Umbilical cord (tissue), 2 donors: ENCODE results near the gene CAMTA1. TPM values are rescaled to one million over a fixed set of nuclear protein-coding genes. Genes with fewer than 3 reads are reported as not detected.
A peak's percentile ranks its signal among the peaks of the same experiment; 100 is the strongest.

Source experiments
- DNase-seq: peaks from one replicate; pipeline ENCODE4 v3.0.0-alpha.2; 2015; ENCODE audit warnings: low spot score
- total RNA-seq: library from RNA; depleted of rRNA; stranded (reverse); fragments of >200 nt; gene quantifications from one replicate; pipeline ENCODE4 v1.2.3, GENCODE V29; 2014; ENCODE audit warnings: low replicate concordance; ENCODE audit not compliant: insufficient read depth

Gene CAMTA1
- total RNA-seq, 1 donor from 2014 or later = 29.6 TPM

GRCh38 chr1:7279769-7280168, 494.5 kb downstream of the CAMTA1 start:
- DNase-seq = no peak

DNA sequence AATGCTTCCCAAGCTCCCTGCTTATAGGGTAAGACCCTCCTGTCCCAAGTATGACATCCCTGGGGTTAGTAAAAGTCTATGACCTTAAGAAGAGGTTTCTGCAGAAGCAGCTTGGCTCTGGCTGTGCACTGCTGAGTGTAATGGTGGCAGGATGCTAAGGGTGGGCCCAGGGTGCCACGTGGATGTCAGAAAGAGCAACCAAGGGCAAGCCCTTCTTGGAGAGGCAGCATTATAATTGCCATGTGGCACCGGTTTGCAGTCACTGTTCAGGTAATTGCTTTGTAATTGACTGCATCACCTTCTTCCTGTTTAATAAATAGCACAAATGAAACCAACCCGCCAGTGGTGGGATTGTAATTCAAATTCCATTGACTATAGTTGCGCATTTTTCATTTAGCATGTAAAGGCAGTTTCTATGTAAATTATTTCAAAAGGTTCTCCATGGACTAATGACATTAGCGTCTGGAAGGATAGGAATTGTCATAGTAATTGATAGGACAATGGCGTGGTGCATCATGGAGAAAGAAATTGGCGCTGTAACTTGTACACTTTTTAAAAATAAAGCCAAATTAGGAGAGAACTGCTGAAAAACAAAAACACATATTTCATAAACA, 495.2 kb downstream of the CAMTA1 start:
- DNase-seq = no peak

DNA sequence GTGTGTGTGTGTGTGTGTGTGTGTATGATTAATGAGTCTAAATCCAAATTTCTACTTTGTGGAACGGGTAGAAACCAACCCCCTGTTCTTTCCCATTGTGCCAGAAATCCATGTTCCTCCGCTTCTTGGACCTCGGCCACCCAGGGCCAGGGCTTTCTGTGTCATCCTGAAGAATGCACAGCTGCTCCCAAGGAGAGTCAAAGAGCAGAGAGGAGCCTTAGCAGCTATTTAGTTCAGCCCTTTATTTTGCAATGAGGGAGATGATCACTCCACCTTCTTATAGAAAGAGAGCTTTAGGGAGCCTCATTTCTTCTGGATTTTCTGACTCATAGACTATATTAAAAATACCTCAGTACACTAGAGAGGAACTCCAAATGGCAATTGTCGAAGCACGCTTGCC, 496.6 kb downstream of the CAMTA1 start:
- DNase-seq = peak; percentile 73

GRCh38 chr1:7284839-7285435, 499.7 kb downstream of the CAMTA1 start:
- no peak for DNase-seq

DNA sequence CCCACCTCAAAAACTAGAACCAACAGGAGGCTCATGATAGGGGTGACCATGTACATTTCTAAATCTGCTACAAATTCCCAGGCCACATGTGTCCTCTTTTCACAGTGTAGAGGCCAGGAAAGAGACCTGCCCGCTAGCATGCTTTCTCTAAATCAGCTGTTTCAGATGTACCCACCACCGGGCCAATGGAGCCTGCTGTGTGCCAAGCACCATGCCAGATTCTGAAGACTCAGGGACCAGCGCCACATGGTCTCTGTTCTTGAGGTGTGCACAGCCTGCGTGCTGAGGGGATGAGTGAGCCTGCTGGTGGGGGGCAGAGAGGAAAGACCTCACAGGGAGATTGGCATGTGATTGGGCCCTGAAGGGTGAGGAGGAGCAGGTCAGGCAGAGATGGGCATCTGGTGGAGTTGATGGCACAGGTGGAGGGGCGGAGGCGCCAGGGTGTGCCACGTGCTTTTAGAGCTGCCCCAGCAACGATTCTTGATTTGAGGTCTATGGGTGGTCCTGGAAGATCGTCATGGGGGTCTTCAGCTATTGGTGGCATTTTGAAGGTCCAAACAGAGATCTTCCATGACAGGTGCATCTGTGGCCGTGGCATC, 500.7 kb downstream of the CAMTA1 start:
- DNase-seq = no peak

DNA sequence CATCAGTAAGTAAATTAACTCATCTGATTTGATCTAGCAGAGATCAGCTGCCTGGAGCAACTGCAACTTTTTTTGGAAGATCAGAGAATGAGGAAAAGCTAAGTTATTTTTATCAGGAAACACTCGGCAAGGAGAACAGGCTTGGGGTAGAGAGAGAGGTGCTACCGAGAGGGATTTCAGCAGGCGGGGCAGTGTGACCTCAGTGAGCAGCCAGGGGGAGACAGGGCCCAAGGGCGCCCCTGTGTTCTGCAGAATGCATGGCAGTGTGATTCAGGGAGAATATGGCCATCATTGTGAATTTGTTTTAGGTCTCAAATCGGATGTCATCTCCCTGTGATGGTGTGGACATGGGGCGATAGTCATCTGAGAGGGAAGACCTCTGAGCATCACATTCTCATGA, 501.8 kb downstream of the CAMTA1 start:
- DNase-seq = no peak

- DNase-seq = no peak
Measured at GRCh38 chr1:7288992-7289391, 503.7 kb downstream of the CAMTA1 start.

DNA sequence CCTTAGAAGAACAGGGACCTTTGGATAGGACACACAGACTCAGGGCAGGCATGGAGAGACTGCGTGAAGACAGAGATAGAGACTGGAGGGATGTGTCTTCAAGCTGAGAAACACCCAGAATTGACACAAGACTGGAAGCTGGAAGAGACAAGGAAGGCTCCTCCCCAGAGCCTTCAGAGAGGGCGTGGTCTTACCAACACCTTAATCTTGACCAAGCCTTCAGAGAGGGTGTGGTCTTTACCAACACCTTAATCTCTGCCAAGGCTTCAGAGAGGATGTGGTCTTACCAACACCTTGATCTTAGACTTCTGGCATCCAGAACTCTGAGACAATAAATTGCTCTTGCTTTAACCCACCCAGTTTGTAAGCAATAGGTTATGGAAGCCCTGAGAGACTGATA, 504.4 kb downstream of the CAMTA1 start:
- no peak for DNase-seq

DNA sequence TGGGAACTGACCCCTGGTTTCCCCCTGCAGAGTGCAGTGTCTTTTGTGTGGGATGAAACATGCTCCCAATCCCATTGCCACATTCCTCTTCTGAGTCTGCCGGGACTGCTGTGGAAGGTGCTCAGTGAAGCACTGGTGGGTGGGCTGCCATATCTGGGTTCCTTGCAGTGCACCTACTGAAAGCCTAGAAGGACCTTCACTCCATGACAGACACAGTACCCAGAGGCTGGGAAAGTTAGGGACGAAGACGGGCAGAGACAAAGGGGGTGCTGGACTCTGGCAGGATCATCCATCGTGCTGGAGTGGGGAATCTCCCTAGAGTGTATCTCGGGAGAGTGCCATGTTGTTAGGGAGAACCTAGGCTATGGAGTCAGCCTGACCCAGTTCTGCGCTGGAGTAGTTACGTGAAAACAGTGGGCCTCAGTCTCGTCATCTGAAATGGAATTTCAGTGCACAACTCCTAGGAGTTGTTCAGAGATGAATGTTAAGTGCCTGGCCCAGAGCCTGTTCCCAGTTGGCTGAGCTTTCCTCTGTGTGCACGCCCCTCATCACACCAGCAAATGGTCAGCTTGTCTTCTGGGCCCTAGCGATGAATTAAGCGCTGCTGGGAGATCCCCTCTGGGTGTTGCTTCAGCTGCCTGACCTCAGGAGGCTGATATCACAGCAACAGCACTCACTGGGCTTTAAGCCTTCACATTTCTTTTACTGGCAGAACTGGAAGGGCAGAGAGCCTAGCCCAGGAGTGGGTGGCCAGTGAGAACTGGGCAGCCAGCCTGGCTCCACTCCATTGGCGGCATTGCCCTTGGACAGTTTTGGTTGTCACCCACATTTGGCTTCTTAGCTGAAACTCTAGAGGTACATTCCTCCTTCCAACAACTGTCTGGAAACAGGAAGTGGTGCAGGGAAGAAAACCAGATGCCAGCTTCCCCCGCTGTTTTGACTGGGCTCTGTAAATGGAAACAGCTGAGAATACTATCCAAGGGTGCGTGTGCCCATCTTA, 506.0 kb downstream of the CAMTA1 start:
- DNase-seq = no peak

GRCh38 chr1:7292036-7292681, 506.9 kb downstream of the CAMTA1 start:
- DNase-seq = no peak

DNA sequence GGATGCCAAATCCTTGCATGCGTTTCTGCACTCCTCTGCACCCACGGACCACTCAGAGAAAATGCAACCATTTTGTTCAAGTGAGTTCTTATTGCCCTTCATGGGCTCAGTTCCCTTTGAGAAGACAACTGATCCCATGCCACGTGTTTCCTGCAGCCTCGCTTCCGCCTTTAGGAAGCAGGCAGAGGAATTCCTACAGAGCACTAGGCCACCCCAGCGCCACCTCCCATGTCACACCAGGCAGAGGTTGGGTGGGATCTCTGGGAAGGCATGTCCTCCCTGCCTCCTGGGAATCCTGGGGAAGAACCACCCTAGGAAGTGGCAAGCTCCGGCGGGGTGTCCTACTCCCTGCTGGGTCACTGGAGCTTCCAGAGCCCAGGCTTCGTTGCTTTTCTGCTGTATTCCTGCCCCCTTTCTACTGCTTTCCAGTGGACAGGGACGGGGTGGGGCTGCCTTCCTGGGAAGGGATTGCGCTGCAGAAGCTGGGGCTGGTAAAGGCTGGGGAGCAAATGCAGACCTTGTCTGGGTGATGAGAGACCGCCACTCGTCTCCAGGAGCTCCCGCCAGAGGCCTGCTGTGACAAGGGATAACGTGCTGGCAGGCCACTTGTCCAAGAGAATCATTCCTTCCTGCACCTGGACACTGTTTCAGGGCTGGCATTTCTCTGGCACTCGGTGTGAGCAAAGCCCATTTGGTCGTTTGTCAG, 507.6 kb downstream of the CAMTA1 start:
- no peak for DNase-seq

GRCh38 chr1:7293702-7294629, 508.7 kb downstream of the CAMTA1 start:
- DNase-seq = no peak

- DNase-seq = no peak
Measured at GRCh38 chr1:7294636-7295035, 509.4 kb downstream of the CAMTA1 start.

- DNase-seq = no peak
Measured at GRCh38 chr1:7295946-7296345, 510.7 kb downstream of the CAMTA1 start.

DNA sequence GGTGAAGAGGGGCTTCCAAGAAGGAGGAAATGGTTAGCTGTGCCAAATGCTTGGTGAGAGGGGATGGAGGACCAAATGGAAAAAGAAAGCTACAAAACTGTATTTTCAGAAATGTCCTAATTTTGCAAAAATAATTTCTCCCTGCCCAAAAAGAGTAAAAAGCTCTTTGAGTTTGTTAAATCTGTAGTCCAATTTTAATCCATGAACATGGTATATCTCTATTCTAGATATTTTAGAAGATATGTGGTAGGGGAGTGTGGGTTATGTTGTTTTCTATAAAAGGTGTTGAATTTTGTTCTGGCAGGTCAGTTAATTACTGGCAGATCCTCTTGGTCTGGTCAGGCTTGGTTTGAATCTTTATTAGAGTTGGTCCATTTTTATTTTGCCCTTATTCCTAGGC, 511.7 kb downstream of the CAMTA1 start:
- DNase-seq = no peak

- no peak for DNase-seq
Measured at GRCh38 chr1:7298145-7298544, 512.9 kb downstream of the CAMTA1 start.

DNA sequence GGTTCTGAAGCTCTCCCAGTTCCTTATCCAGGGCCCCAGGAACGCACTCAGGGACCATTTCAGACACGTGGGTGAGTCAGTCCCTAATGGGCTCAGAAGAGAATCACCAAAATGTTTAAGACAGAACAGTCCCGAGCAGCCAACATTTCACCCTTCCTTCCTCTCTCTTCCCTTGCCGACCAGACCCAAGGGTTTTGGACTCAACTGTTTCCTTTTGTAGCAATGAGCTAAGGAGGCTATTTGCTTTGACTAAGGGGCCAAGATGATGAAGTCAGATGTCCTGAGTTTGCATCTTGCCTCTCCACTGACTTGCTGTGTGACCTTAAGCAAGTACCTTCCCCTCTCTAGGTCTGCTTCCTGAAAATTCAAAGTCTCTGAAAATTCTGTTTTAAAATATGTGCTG, 513.5 kb downstream of the CAMTA1 start:
- no peak for DNase-seq

- peak; percentile 97 for DNase-seq
Measured at GRCh38 chr1:7299329-7299799, 514.1 kb downstream of the CAMTA1 start.

- peak; percentile 77 for DNase-seq
Measured at GRCh38 chr1:7299994-7300393, 514.7 kb downstream of the CAMTA1 start.
